ENCODE measurements around the gene TIFAB.

DNA sequence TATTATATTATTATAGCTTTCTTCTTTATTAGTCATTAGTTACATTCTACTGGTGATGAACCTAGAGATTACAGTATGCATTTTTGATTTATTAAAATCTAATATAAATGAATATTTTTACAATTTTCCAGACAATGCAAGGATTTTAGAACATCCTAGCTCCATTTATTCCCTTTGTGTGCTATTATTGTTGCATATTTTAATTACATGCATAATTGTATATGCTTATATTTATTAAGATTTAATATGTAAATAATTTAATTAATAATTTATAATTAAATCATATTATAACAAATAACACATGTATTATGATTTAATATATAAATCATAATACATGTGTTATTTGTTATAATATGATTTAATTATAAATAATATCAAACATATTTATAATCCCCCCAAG lies 29.7 kb downstream of the TIFAB start:
- TF ChIP-seq ZNF175 (tag by site-specific recombination; IDR thresholded peaks at IDR 0.05), result no peak
- no peak for TF ChIP-seq ZNF785 (tag by site-specific recombination; IDR thresholded peaks at IDR 0.05)
